ENCODE data around the gene GABBR2. TPM values are rescaled to one million over a fixed set of nuclear protein-coding genes. Genes with fewer than 3 reads are reported as not detected.

GABBR2 gene
- total and polyA plus RNA-seq, 2 of the 8 experiments (the other 6 are each of a cell fraction or from before 2014, with no cell fraction given): 0.50 to 1.2 TPM

GRCh38 chr9:98462310-98462709 lies 246.4 kb downstream of the GABBR2 start:
- H3K9ac ChIP-seq (replicated peaks in 1 of 4; ENCODE audit: extremely low read depth in 1 of 4, low read depth in 3 of 4, low read length in 3 of 4): no peak overlapping the region
- H3K9me3 ChIP-seq (ENCODE audit: insufficient read depth in 2 of 2, low read depth in 1 of 2, low read length in 1 of 2): peaks cover 20 to 25% of the 10 kb centered on the region in 2 experiments
- CTCF ChIA-PET (ENCODE audit: partially characterized antibody): no interaction called here
- H2BK120ac ChIP-seq (replicated peaks; ENCODE audit: low read depth, low read length): no peak overlapping the region
- no peak overlapping the region for H3K23ac ChIP-seq (ENCODE audit: insufficient read length)
- H3K56ac ChIP-seq (replicated peaks; ENCODE audit: insufficient read length, low read depth, low read length): no peak overlapping the region
- no peak overlapping the region for H2AFZ ChIP-seq (ENCODE audit: low read length)
- no peak overlapping the region for H2BK15ac ChIP-seq (ENCODE audit: low read length)
- no peak overlapping the region for H3K4me3 ChIP-seq (ENCODE audit: extremely low read depth in 1 of 4, insufficient read depth in 2 of 4, low read depth in 3 of 4, low read length in 4 of 4)
- no peak overlapping the region for H2BK12ac ChIP-seq (ENCODE audit: low read depth, low read length)
- WGBS, 2 experiments (ENCODE audit: extremely low coverage in 1 of 2, insufficient coverage in 1 of 2, insufficient read length in 1 of 2, insufficient replicate concordance in 2 of 2, low coverage in 1 of 2, low lambda C conversion rate in 2 of 2, missing lambda C conversion rate in 1 of 2): 86% methylated on average over 2 of the region's 2 CpGs; no CpG with 5 or more reads in 1 of the 2 experiments
- no peaks in the 10 kb centered on the region for H3K23me2 ChIP-seq (ENCODE audit: low read depth, low read length)
- POLR2A ChIA-PET (ENCODE audit: partially characterized antibody): no interaction called here
- no peaks in the 10 kb centered on the region for H3K79me2 ChIP-seq (ENCODE audit: control insufficient read depth in 1 of 2, insufficient read depth in 2 of 2, low read length in 2 of 2)
- no peak overlapping the region for H4K8ac ChIP-seq (ENCODE audit: extremely low read depth, insufficient read depth, low read length)
- H4K91ac ChIP-seq (replicated peaks; ENCODE audit: insufficient read length, low read length): no peak overlapping the region
- no peaks in the 10 kb centered on the region; a peak in 1 of 7 replicates for H3K4me1 ChIP-seq (replicated peaks in 1 of 4; ENCODE audit: control insufficient read depth in 3 of 4, insufficient read depth in 4 of 4, low read length in 3 of 4)
- no peak overlapping the region for H2BK20ac ChIP-seq (ENCODE audit: low read length)
- no peaks in the 10 kb centered on the region; a peak in 1 of 8 replicates for H3K36me3 ChIP-seq (ENCODE audit: control insufficient read depth in 2 of 4, insufficient read depth in 4 of 4, low read length in 3 of 4)
- H3K79me1 ChIP-seq (ENCODE audit: low read depth, low read length): no peaks in the 10 kb centered on the region
- H4K20me1 ChIP-seq (replicated peaks in 1 of 2; ENCODE audit: control insufficient read depth in 1 of 2, insufficient read depth in 2 of 2, low read length in 2 of 2): no peaks in the 10 kb centered on the region
- H2AK5ac ChIP-seq (ENCODE audit: low read depth, low read length): no peak overlapping the region
- no peak overlapping the region for H4K5ac ChIP-seq (ENCODE audit: insufficient read length, low read depth, low read length)
- H3K18ac ChIP-seq (ENCODE audit: extremely low read depth, low read length): no peak overlapping the region
- H3K27ac ChIP-seq (ENCODE audit: low read depth, low read length): no peak overlapping the region
- no peak overlapping the region for H2BK5ac ChIP-seq (ENCODE audit: low read depth, low read length)
- no peak overlapping the region for H3K4ac ChIP-seq (replicated peaks; ENCODE audit: insufficient read length, low read depth, low read length)
- DNase-seq (ENCODE audit: low read depth in 1 of 2, low spot score in 2 of 2) (no peak), FAIRE-seq (no peak)
- H3K14ac ChIP-seq (ENCODE audit: insufficient read length): no peak overlapping the region
- TF ChIP-seq SP1 (IDR thresholded peaks at IDR 0.05; ENCODE audit: low read depth, low read length): no peak
- H3K27me3 ChIP-seq (replicated peaks in 1 of 4; ENCODE audit: control insufficient read depth in 3 of 4, extremely low read depth in 1 of 4, insufficient read depth in 3 of 4, low read length in 3 of 4): no peaks in the 10 kb centered on the region
- no peak overlapping the region for H3K4me2 ChIP-seq (ENCODE audit: insufficient read depth in 1 of 2, low read depth in 2 of 2, low read length in 2 of 2)

Measured in H1 (cell line).